Adrenal gland (tissue), 12 donors: ENCODE results near the gene KMT2C. TPM values are rescaled to one million over a fixed set of nuclear protein-coding genes. Genes with fewer than 3 reads are reported as not detected.
A peak's percentile ranks its signal among the peaks of the same experiment; 100 is the strongest.

Experiments used
- DNase-seq, 7 donors: peaks; one replicate each; pipeline ENCODE4 v3.0.0-alpha.2; 2019 to 2020
- H3K27ac ChIP-seq, 5 donors: fragments of 200-600 bp; sonication (generic) in 4 of 5; 1 replicate in 3 of 5; 2 replicates in 2 of 5; pipeline versions ENCODE4 v1.5.1 to v1.8.0; 2016 to 2020; ENCODE audit warnings: mild to moderate bottlenecking in 1 of 5
- H3K27me3 ChIP-seq: fragments of 200-600 bp; 2 replicates; pipeline ENCODE4 v1.8.0; 2021
- H3K36me3 ChIP-seq, 2 donors: fragments of 200-600 bp; replicated peaks in 1 of 2; 1 replicate in 1 of 2; 2 replicates in 1 of 2; pipeline versions ENCODE4 v1.5.1 to v1.8.0; 2018 to 2022
- H3K4me1 ChIP-seq, 2 donors: fragments of 200-600 bp; replicated peaks in 1 of 2; 1 replicate in 1 of 2; 2 replicates in 1 of 2; pipeline versions ENCODE4 v1.5.1 to v1.8.0; 2018 to 2021
- H3K4me3 ChIP-seq, 4 donors: fragments of 200-600 bp; sonication (generic) in 3 of 4; one replicate each; pipeline ENCODE4 v1.5.1; 2016 to 2018
- H3K9me3 ChIP-seq, 3 donors: fragments of 200-600 bp; sonication (generic) in 1 of 3; replicated peaks in 1 of 3; 1 replicate in 2 of 3; 2 replicates in 1 of 3; pipeline versions ENCODE4 v1.5.1 to v1.8.0; 2016 to 2021
- CTCF ChIP-seq, 6 experiments: fragments of 450-650 bp in 4 of 6; fragments of 200-600 bp in 2 of 6; sonication (generic) in 1 of 6; IDR thresholded peaks; 1 replicate in 5 of 6; 2 replicates in 1 of 6; pipeline versions ENCODE4 v1.5.1 to v1.8.0; 2016 to 2021; ENCODE audit warnings: antibody characterized with exemption in 6 of 6, mild to moderate bottlenecking in 2 of 6, moderate library complexity in 1 of 6
- POLR2A ChIP-seq, 2 donors: fragments of 450-650 bp; IDR thresholded peaks; one replicate each; pipeline ENCODE4 v1.6.1; 2017; ENCODE audit warnings: antibody characterized with exemption in 2 of 2, mild to moderate bottlenecking in 2 of 2, moderate library complexity in 1 of 2
- WGBS, 4 donors: extraction: QIAGEN DNeasy Blood & Tissue Kit in 2 of 4; methylation state at CpG; one replicate each; pipeline versions ENCODE4 v1.1.5 to v1.1.7; 2013 to 2017; 5-methylcytosine and 5-hydroxymethylcytosine counted together
- intact Hi-C, 2 donors: fragments of 100-400 bp; cut with DNase I; formaldehyde crosslinking; loops; one replicate each; pipeline versions ENCODE4 v1.14.1 to v1.15.0; 2022 to 2023
- polyA plus RNA-seq, 3 donors: library from polyadenylated mRNA; stranded (reverse); fragments of 200-250 nt in 2 of 3; fragments of 350-450 nt in 1 of 3; fragmentation: Illumina TruSeq in 1 of 3; extraction: RNeasy Lipid Tissue Mini Kit (QIAGEN cat#74804) in 1 of 3; gene quantifications; one replicate each; pipeline ENCODE4 v1.2.3, GENCODE V29; 2013 to 2014
- total RNA-seq, 9 donors: library from RNA; depleted of rRNA in 4 of 9; stranded (reverse); fragments of >200 nt in 4 of 9; fragments of 120-200 nt in 1 of 9; fragmentation: NEBNext Ultra II Directional in 1 of 9; extraction: Animal tissue kit (Norgen Biotek cat#: 25700) in 1 of 9; gene quantifications; one replicate each; pipeline versions ENCODE4 v1.1.0 to v1.2.4, GENCODE V29; 2013 to 2023
- donor health status: healthy with polysubstance abuse.
- donor health status: Bipolar disorder and iron deficiency.
- donor health status: DM: yes; HTN: yes; CAD: no.
- donor health status: DM: no; HTN: no; CAD: no.
- donor health status: DM: no; HTN: no; CAD: no.
- donor health status: DM: yes; HTN: yes; CAD: no.

Gene KMT2C
- total and polyA plus RNA-seq, 12 donors = 6.9 to 105 (median 55.6) TPM

GRCh38 chr7:152344253-152344652 is 91.5 kb downstream of the KMT2C start:
- 86 to 92% (median 90%) methylated on average over 2 of the region's 2 CpGs for WGBS, 4 donors
- peaks cover 0 to 9% of the 10 kb centered on the region in 2 donors for H3K4me1 ChIP-seq
- H3K9me3 ChIP-seq = peaks cover 0 to 7% (median 0%) of the 10 kb centered on the region in 3 donors
- no peaks in the 10 kb centered on the region for H3K27me3 ChIP-seq
- TF ChIP-seq CTCF (IDR thresholded peaks at IDR 0.05) (no peak), POLR2A (IDR thresholded peaks at IDR 0.05) (no peak)
- DNase-seq = no peak
- no peak overlapping the region for H3K4me3 ChIP-seq
- no peak overlapping the region for H3K27ac ChIP-seq
- no peaks in the 10 kb centered on the region for H3K36me3 ChIP-seq
- intact Hi-C loops = no loop called here

- WGBS, 4 donors = 87 to 100% (median 93%) methylated on average over 2 of the region's 2 CpGs
- Histone ChIP-seq H3K27ac (no peak overlapping the region), H3K9me3 (peaks cover 0 to 4% (median 0%) of the 10 kb centered on the region in 3 donors), H3K27me3 (no peaks in the 10 kb centered on the region), H3K36me3 (no peaks in the 10 kb centered on the region), H3K4me1 (peaks cover 0 to 16% of the 10 kb centered on the region in 2 donors), H3K4me3 (no peak overlapping the region)
- no peak for TF ChIP-seq POLR2A (IDR thresholded peaks at IDR 0.05)
- TF ChIP-seq CTCF (IDR thresholded peaks at IDR 0.05) = no peak
- intact Hi-C loops = no loop called here
- no peak for DNase-seq
Observed at GRCh38 chr7:152342796-152343195, 93.0 kb downstream of the KMT2C start.

- no peak overlapping the region for H3K27ac ChIP-seq
- H3K27me3 ChIP-seq = no peaks in the 10 kb centered on the region
- no peak overlapping the region for H3K4me3 ChIP-seq
- H3K36me3 ChIP-seq = no peaks in the 10 kb centered on the region
- TF ChIP-seq CTCF (IDR thresholded peaks at IDR 0.05) (no peak), POLR2A (IDR thresholded peaks at IDR 0.05) (no peak)
- H3K4me1 ChIP-seq = peaks cover 0 to 20% of the 10 kb centered on the region in 2 donors
- intact Hi-C loops = no loop called here
- H3K9me3 ChIP-seq = no peaks in the 10 kb centered on the region
- no peak for DNase-seq
- WGBS, 4 donors = 93 to 97% (median 95%) methylated on average over 2 of the region's 2 CpGs
Observed at GRCh38 chr7:152341914-152342236, 93.9 kb downstream of the KMT2C start.

GRCh38 chr7:152341039-152341913 is 94.5 kb downstream of the KMT2C start:
- no peaks in the 10 kb centered on the region for H3K27me3 ChIP-seq
- DNase-seq = peak; percentile 31 to 70 (median 57)
- intact Hi-C loops = no loop called here
- peak; percentile 8 to 60 (median 47) for TF ChIP-seq CTCF (IDR thresholded peaks at IDR 0.05)
- TF ChIP-seq POLR2A (IDR thresholded peaks at IDR 0.05) = no peak
- H3K27ac ChIP-seq = no peak overlapping the region
- H3K4me3 ChIP-seq = no peak overlapping the region
- H3K4me1 ChIP-seq = peaks cover 4 to 26% of the 10 kb centered on the region in 2 donors
- no peaks in the 10 kb centered on the region for H3K9me3 ChIP-seq
- 32 to 54% (median 49%) methylated on average over 2 of the region's 2 CpGs for WGBS, 4 donors
- H3K36me3 ChIP-seq = no peaks in the 10 kb centered on the region
